Epithelial cell of esophagus (primary cell): ENCODE data around the gene CTNND1.
"Not testable (repeated sequence)": the region's sequence is repeated elsewhere in the genome, so short reads cannot be mapped to it uniquely, and the experiment has no call there.

Experiments
- DNase-seq: peaks from one replicate; pipeline ENCODE4 v3.0.0; 2010; ENCODE audit warnings: low read depth
- H3K4me3 ChIP-seq: 2 replicates; pipeline ENCODE4 v1.5.1; 2011; ENCODE audit warnings: mild to moderate bottlenecking, low read length, control low read depth
- CTCF ChIP-seq: IDR thresholded peaks from 2 replicates; pipeline ENCODE4 v1.5.1; 2011; ENCODE audit warnings: low read depth, mild to moderate bottlenecking, low read length, control low read depth, inconsistent platforms; ENCODE audit not compliant: insufficient read depth; ENCODE audit errors: missing control alignments

CTNND1 gene

GRCh38 chr11:57761301-57762234 is at the start of gene CTNND1:
Gene CTNND1 (plus strand): TSS chr11:57761802. CDS start chr11:57791479, 29,677 bp downstream.
- H3K4me3 ChIP-seq, result peak within 1 kb of the TSS; percentile 96
- TF ChIP-seq CTCF, result no peak
- peak; percentile 98 for DNase-seq

- no peak for TF ChIP-seq CTCF
- peak; percentile 100 for DNase-seq
- H3K4me3 ChIP-seq, result peak within 1 kb of the TSS; percentile 100
These were observed 49.1 kb upstream of the CTNND1 start, which contains the start of gene TMX2 for GRCh38 chr11:57712256-57713150. Gene TMX2 (plus strand): TSS chr11:57712593. CDS start chr11:57712619, 26 bp downstream.

GRCh38 chr11:57713835-57714234 is 47.8 kb upstream of the CTNND1 start:
- TF ChIP-seq CTCF, result no peak
- peak overlapping the region; percentile 100 for H3K4me3 ChIP-seq
- DNase-seq, result no peak

GRCh38 chr11:57716726-57717125 is 44.9 kb upstream of the CTNND1 start:
- not testable (repeated sequence) for DNase-seq, H3K4me3 ChIP-seq

- peak; percentile 53 for DNase-seq
- no peak for TF ChIP-seq CTCF
- no peak overlapping the region for H3K4me3 ChIP-seq
These were observed 34.4 kb upstream of the CTNND1 start for GRCh38 chr11:57727185-57727584.

- DNase-seq, result no peak
- no peak for TF ChIP-seq CTCF
- H3K4me3 ChIP-seq, result no peak overlapping the region
These were observed 32.8 kb upstream of the CTNND1 start for GRCh38 chr11:57728829-57729228.

- H3K4me3 ChIP-seq, result no peak overlapping the region
- TF ChIP-seq CTCF, result no peak
- no peak for DNase-seq
These were observed 32.1 kb upstream of the CTNND1 start for GRCh38 chr11:57729479-57729878.
